Endothelial cell of hepatic sinusoid (primary cell): ENCODE measurements around the gene SLITRK6.
"Not testable (repeated sequence)": the region's sequence is repeated elsewhere in the genome, so short reads cannot be mapped to it uniquely, and the experiment has no call there.

Experiments
- in situ Hi-C: cut with HindIII; loops from 2 replicates; pipeline ENCODE4 v1.10.0; 2017; ENCODE audit warnings: low sequenced_read_pairs

SLITRK6 gene

DNA sequence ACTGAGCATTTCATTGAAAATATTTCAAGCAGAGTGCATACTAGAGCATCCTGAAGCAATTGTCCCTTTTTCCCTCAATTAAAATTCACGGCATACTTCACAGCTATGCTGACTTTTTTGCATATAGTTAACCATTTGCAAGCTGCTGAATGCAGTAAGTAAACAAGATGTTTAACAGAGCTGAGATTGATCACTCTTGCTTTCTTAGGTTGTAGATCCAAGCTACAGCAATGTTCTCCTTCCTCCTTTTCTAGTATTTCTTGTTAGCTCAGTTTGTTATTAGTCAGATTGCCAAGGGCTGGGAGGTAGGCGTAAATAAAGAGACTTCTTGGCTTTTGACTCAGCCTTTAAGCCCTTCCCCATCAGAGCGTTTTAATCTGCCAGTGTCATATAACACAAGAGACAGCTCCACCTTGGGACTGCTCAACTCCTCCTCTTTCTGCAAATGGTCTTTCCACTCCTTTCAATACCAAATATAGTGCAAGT is at the start of gene SLITRK6:
Gene SLITRK6 (minus strand): TSS at position 323 of the 486 bp plus-strand sequence. CDS start 2,911 bp downstream, outside the sequence.
- in situ Hi-C loops, result no loop called here

GRCh38 chr13:85847012-85847411 is 47.8 kb upstream of the SLITRK6 start:
- in situ Hi-C loops, result no loop called here

GRCh38 chr13:85841427-85841826 is 42.2 kb upstream of the SLITRK6 start:
- in situ Hi-C loops, result no loop called here

DNA sequence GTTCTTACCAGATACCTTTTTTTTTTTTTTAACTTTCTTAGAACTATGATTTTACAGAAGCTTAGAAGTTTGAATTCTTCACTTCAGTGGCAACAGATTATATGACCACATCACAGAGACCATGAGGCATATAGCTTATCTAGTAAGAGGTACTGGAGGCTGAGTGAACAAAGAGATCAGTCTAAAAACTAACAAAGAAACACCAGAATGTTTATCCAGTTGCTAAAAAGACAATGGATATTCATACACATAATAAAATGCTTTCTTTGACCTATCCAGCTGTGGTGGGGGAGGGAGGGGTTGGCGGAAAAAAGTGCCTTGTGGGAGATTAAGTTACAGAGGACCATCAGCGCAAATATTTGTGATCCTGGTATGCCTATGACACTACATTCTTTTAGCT is 34.7 kb upstream of the SLITRK6 start:
- in situ Hi-C loops, result no loop called here

- in situ Hi-C loops, result no loop called here
Measured at GRCh38 chr13:85828094-85828684, 29.0 kb upstream of the SLITRK6 start.

GRCh38 chr13:85825454-85825853 is 26.2 kb upstream of the SLITRK6 start:
- in situ Hi-C loops, result no loop called here

GRCh38 chr13:85823832-85824231 is 24.6 kb upstream of the SLITRK6 start:
- in situ Hi-C loops, result loop anchor here (25.0 kb wide), 1 partner anchor 887 kb away; no protein-coding TSS in a partner anchor

- in situ Hi-C loops, result loop anchor here (25.0 kb wide), 1 partner anchor 882 kb away; no protein-coding TSS in a partner anchor
Measured at GRCh38 chr13:85819513-85819912, 20.3 kb upstream of the SLITRK6 start.

DNA sequence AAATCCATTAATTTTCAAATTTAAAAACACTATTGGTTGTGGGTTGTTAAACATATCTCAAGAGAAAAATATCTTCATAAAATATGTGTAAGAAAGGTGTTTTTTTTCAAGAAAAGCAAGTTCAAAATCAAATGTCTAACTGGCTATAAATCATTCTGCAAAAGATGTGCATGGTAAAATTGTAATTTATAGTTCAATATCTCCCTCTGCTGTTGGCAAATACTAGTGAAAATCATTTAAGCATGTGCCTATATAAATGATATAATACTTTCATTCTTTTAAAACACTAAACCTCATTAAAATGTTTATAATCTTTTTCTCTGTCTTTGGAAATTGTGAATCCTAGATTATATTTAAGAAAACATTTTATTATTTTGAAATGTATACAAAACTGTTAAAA is 17.2 kb upstream of the SLITRK6 start:
- in situ Hi-C loops, result loop anchor here (25.0 kb wide), 1 partner anchor 879 kb away; no protein-coding TSS in a partner anchor

- in situ Hi-C loops, result loop anchor here (25.0 kb wide), 1 partner anchor 875 kb away; no protein-coding TSS in a partner anchor
Measured at GRCh38 chr13:85812282-85812681, 13.1 kb upstream of the SLITRK6 start.

- in situ Hi-C loops, result loop anchor here (25.0 kb wide), 1 partner anchor 872 kb away; no protein-coding TSS in a partner anchor
Measured at GRCh38 chr13:85808811-85809210, 9.6 kb upstream of the SLITRK6 start.

DNA sequence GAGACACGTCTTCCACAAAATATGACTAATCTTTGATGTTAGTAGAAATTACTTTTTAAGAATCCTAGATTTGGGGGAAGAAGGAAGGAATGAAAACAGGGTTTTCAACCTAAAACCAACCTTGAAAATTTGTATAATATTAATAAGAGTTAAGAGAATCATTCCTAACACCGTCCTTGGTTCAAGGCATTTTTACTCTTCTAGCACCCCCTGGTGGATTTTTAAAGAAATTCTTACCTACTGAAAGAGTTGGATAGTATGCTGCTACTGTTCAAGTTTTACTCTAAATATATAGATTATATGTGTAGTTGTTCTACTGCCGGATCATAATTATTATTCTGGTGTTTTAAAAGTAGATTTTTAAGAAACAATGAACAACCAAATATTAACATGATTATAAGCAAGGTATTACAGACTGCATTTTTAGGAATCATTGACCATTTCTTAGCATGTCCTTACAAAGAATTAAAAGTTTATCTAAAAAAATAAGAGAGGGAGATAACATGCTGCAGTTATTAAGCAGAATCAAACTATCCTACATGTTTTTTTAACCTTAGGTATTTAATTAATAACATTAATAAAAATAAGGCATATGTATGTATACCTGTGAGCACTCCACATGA is 7.4 kb upstream of the SLITRK6 start:
- in situ Hi-C loops, result loop anchor here (25.0 kb wide), 1 partner anchor 869 kb away; no protein-coding TSS in a partner anchor

GRCh38 chr13:85798556-85798955 is 663 bp downstream of the SLITRK6 start:
- in situ Hi-C loops, result no loop called here

DNA sequence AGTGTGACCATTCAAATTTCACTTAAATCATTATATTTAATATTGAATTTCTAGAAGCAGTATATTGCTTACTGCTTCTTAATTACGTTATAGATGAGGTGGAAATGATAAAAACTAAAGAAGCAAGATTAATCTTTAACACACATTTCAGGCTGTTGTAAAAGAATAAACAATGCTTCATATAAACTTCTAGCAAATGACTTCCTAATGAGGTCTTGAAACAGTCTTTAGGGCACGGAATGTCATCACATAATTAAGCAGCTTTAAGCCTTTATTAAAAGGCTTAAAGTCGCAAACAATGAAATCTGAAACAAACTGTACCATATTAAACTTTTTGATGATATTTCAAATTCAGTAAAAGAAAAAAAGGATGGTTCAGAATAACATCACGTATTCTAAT is 1.9 kb downstream of the SLITRK6 start:
- in situ Hi-C loops, result no loop called here

- in situ Hi-C loops, result no loop called here
Measured at GRCh38 chr13:85785205-85785604, 14.0 kb downstream of the SLITRK6 start.

GRCh38 chr13:85772367-85772766 is 26.9 kb downstream of the SLITRK6 start:
- in situ Hi-C loops, result no loop called here

- in situ Hi-C loops, result no loop called here
Measured at GRCh38 chr13:85771856-85772255, 27.4 kb downstream of the SLITRK6 start.

GRCh38 chr13:85768946-85769345 is 30.3 kb downstream of the SLITRK6 start:
- in situ Hi-C loops, result no loop called here

DNA sequence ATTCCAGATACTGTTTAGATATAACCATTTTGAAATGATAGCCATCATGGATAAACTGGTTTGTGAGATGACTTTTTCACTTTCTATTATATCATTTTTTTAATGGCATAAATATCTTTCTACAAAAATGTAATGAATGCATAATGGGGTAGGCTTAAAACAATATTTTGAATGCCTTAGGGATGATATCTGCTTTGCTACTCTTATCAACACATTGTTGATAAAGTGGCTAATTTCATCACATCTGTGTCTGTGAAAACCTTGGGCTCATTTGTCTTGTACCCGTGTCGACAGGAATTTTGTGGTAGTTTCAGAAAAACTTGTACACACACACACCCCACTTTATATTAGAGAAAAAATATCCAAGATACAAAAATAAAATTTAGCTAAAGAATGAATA is 44.1 kb downstream of the SLITRK6 start:
- in situ Hi-C loops, result no loop called here

- in situ Hi-C loops, result not testable (repeated sequence)
Measured at GRCh38 chr13:85743201-85743770, 55.9 kb downstream of the SLITRK6 start.
